PC-3 (cell line): Measurements from ENCODE around the gene MACROH2A1.

ENCODE experiments used
- EZH2phosphoT487 ChIP-seq: fragments of 300-600 bp; sonication (generic); IDR thresholded peaks from 2 replicates; pipeline ENCODE4 v1.6.1; 2018; ENCODE audit warnings: mild to moderate bottlenecking, antibody characterized with exemption, low read length, borderline replicate concordance
- TF ChIP-seq, protein P1 (sequence below): fragments of 300-600 bp; sonication (generic); conservative IDR thresholded peaks from 2 replicates; pipeline ENCODE4 v1.5.1; 2017; ENCODE audit warnings: antibody characterized with exemption, low read depth, mild to moderate bottlenecking, low read length

DNA sequence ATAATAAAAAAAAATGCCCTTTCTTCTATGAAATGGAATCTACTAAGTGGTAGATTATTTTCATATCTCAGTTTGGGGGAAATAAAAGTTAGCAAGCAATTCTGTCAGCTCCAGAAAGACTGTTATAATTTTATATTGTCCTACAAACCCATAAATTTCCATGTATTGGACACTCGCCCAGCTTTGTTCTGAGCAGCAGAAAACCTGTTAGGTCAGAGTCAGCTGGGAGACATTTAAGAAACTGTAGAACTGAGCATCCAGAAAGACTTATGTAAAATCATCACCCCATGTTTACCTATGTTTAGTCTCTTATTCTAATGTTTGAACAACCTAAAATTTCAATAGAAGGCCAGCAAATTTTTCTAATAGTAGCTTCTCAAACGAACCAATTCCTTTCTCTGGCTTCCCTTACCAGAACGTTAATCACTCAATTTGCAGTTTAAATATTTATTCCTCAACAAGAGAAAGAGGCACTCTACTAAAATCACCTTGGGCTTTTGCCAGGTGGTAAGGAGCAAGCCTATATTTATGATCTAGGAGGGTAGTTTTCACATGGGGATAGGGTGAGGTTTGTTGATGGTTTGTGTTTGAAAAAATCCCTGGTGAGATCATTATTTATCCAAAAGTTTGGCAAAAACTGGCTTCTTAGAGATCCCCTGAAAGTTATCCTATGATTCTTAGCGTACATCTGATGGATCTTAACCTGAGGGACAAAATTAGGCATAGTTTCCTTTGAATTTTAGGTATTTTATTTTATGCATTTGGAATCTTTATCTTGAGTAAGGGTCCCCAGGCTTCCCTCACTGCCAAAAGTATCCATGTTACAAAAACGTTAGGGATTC is 34.4 kb downstream of the MACROH2A1 start:
- TF ChIP-seq, protein P1, sequence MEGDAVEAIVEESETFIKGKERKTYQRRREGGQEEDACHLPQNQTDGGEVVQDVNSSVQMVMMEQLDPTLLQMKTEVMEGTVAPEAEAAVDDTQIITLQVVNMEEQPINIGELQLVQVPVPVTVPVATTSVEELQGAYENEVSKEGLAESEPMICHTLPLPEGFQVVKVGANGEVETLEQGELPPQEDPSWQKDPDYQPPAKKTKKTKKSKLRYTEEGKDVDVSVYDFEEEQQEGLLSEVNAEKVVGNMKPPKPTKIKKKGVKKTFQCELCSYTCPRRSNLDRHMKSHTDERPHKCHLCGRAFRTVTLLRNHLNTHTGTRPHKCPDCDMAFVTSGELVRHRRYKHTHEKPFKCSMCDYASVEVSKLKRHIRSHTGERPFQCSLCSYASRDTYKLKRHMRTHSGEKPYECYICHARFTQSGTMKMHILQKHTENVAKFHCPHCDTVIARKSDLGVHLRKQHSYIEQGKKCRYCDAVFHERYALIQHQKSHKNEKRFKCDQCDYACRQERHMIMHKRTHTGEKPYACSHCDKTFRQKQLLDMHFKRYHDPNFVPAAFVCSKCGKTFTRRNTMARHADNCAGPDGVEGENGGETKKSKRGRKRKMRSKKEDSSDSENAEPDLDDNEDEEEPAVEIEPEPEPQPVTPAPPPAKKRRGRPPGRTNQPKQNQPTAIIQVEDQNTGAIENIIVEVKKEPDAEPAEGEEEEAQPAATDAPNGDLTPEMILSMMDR: no peak
- TF ChIP-seq EZH2phosphoT487: no peak
